ENCODE data around the gene MREG.
"Not testable (repeated sequence)": the region's sequence is repeated elsewhere in the genome, so short reads cannot be mapped to it uniquely, and the experiment has no call there.

The MREG gene

GRCh38 chr2:216014986-216015385, 1.6 kb upstream of the MREG start:
- TF ChIP-seq CTCF (conservative IDR thresholded peaks at IDR 0.05; ENCODE audit: low read length): no peak
- DNase-seq (ENCODE audit: low read depth): no peak
- no peak overlapping the region for H3K4me3 ChIP-seq (ENCODE audit: low read length)

GRCh38 chr2:216014006-216014405, 655 bp upstream of the MREG start:
- H3K4me3 ChIP-seq (ENCODE audit: low read length): no peak overlapping the region
- DNase-seq (ENCODE audit: low read depth): no peak
- TF ChIP-seq CTCF (conservative IDR thresholded peaks at IDR 0.05; ENCODE audit: low read length): no peak

GRCh38 chr2:216012830-216013079, 596 bp downstream of the MREG start:
- peak overlapping the region; percentile 70 for H3K4me3 ChIP-seq (ENCODE audit: low read length)
- DNase-seq (ENCODE audit: low read depth): no peak
- no peak for TF ChIP-seq CTCF (conservative IDR thresholded peaks at IDR 0.05; ENCODE audit: low read length)

- peak; percentile 25 for TF ChIP-seq CTCF (conservative IDR thresholded peaks at IDR 0.05; ENCODE audit: low read length)
- H3K4me3 ChIP-seq (ENCODE audit: low read length): peak overlapping the region; percentile 70
- peak; percentile 58 for DNase-seq (ENCODE audit: low read depth)
Observed at GRCh38 chr2:216012133-216012829, 1.1 kb downstream of the MREG start.

GRCh38 chr2:216009215-216009614, 4.1 kb downstream of the MREG start:
- not testable (repeated sequence) for DNase-seq (ENCODE audit: low read depth); H3K4me3 ChIP-seq (ENCODE audit: low read length)

- H3K4me3 ChIP-seq (ENCODE audit: low read length): no peak overlapping the region
- no peak for DNase-seq (ENCODE audit: low read depth)
- TF ChIP-seq CTCF (conservative IDR thresholded peaks at IDR 0.05; ENCODE audit: low read length): no peak
Observed at GRCh38 chr2:216008387-216008786, 5.0 kb downstream of the MREG start.

- H3K4me3 ChIP-seq (ENCODE audit: low read length): no peak overlapping the region
- DNase-seq (ENCODE audit: low read depth): no peak
- no peak for TF ChIP-seq CTCF (conservative IDR thresholded peaks at IDR 0.05; ENCODE audit: low read length)
Observed at GRCh38 chr2:216006164-216006663, 7.1 kb downstream of the MREG start.

All from AG10803 (cell line).